Stimulated activated naive CD4-positive, alpha-beta T cell treated with Interleukin-2 at 50 U/mL for 16 hours (primary cell): ENCODE measurements around the gene TPRA1.
"Not testable (repeated sequence)": the region's sequence is repeated elsewhere in the genome, so short reads cannot be mapped to it uniquely, and the experiment has no call there.

ENCODE experiments used
- DNase-seq: peaks from one replicate; lab custom pipeline; 2025; lab: John Stamatoyannopoulos, UW

Gene TPRA1

DNA sequence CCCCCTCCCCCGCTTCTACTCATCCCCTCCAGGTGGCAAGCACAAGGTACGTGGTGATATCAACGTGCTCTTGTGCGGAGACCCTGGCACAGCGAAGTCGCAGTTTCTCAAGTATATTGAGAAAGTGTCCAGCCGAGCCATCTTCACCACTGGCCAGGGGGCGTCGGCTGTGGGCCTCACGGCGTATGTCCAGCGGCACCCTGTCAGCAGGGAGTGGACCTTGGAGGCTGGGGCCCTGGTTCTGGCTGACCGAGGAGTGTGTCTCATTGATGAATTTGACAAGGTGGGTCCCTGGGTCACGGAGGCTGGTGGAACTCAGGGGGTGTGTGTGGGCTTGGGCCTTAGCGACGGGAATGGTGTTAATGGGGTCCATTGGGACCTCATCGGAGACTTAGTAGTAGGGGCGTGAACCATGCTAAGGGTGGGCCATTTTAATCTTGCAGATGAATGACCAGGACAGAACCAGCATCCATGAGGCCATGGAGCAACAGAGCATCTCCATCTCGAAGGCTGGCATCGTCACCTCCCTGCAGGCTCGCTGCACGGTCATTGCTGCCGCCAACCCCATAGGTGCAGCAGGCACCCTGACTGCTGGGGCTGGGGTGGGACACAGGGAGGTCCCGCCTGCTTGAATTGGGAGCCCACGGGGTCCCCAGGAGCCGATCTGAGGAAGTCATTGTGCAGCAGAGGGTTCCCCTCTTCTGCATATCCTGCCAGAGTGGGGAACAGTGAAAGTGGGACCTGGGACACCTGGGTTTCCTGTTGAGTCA is 26.5 kb upstream of the TPRA1 start:
- no peak for DNase-seq

DNA sequence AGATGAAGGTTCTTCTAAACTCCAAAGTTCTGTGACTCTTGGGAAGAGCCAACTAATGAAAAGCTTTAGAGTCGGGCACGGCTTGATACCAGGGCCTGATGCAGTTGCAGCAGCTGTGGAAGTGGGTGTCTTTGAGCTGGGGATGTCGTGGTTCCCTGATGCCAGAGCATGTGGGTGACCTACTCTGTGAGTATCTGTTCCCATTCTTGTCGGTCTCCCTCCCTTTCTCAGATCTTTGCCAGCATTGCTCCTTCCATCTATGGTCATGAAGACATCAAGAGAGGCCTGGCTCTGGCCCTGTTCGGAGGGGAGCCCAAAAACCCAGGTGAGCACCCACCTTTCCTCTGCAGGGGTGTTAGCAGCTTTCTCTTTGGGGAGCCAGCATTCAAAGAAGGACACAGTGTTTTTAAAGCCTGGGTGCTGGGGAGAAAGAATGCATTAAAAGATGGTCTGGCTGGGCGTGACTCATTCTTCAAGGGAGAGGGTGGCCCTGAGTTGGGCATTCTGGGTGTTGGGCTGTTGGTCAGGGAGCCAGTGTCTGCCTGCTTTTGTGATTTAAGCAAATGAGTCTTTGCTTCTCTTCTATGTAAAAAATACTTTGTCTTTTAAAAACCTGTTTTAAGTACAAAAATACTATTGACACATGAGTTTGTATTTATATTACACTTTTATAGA is 25.2 kb upstream of the TPRA1 start:
- DNase-seq, result no peak

DNA sequence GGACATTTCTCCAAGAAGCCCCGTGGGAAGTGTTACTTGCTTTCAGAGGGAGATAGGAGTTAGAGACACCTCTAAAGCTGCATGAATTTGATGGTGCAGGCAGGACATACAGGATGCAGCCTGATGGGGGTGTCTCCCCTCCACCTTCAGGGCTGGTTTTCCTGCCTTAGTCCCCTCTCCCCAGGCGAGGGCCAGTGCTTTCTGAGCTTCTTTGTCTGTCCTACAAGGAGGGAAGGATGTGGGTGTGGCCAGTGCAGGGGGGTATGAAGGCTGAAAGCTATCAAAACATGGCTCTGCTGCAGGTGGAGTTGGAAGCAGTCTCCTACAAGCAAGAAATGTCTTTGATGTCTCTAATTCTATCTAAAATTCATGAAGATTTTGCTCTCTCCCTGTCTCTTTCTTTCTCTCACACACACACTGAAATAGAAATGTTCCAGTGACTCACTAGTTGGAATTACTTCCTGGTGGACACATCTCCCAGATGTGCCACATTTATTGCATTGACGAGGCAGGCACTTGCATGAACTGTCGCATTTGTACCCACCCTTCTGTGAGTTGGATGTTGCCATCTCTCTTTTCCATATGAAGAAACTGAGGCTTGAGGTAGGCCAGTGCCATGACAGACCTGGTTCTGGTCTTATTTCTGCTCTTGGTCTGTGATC is 24.5 kb upstream of the TPRA1 start:
- DNase-seq, result no peak

DNA sequence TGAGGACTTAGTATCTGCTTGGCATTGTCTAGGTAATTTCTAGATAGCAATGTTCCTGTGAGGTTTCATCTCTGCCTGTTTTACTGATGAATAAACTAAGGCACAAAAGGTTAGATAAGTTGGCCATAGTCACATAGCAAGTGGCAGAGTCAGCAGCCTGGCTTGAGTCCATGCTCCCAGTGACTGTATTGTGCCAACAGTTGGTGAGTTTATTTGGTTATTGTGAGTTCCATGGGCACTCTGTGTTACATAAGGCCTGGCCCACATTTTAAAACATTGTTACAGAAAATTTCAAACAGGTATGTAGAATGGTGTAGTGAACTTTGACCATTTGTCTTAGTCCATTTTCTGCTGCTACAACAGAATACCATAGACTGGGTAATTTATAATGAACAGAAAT is 22.9 kb upstream of the TPRA1 start:
- DNase-seq, result no peak

DNA sequence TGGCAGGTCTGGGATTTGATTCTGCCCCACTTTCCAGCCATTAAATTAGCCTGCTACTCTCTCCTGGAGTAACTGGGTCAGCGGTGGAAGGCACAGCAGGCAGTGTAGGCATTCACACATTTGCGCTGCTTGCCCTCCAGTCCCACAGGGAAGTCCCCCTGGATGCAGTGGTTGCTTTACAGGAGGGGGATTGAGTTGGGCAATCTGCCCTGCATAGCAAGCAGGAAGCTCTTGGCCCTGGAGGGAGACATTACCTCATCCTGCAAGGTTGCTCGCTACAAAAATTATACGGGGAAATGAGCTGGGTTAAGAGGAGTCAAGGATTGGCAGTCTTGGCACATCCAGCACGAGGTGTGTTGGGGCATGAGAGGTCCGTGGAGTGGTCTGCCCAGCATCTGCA is 22.4 kb upstream of the TPRA1 start:
- DNase-seq, result no peak

DNA sequence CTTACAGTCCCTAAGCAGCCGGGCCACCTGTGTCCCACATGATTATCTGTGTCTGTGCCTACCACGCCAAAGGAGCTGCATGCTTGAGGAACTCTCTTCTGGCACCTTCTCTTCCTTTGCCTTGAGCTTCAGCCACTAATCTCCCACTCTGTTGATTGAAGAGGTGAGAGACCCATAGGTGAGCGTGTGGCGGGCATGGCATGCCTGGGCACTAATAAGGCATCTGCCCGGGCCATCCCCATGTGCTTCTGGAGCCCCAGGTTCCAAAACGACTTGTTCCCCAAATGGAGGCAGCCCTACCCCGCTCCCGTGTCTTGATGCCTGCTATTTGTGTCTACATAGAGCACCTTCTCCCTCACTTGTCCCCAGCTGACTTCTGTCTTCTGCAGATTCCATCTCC is 20.7 kb upstream of the TPRA1 start:
- no peak for DNase-seq

DNA sequence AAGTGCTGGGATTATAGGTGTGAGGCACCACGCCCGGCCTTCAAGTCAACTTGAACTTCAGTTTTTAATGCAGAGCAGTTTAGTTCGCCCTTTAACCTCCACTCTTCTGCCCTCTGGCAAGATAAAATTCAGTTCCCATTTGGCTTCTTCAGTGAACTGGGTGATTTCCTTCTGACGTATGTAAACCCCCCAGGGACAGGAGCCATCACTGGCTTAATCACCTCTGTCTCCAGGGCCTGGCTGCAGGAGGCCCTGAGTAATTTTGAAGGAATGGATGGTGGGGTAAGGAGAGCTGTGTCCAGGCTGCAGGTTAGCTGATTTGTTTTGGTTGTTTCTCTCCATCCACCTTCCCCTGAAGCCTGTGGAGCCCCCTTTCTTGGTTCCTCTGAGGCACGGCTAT is 19.6 kb upstream of the TPRA1 start:
- DNase-seq, result no peak

DNA sequence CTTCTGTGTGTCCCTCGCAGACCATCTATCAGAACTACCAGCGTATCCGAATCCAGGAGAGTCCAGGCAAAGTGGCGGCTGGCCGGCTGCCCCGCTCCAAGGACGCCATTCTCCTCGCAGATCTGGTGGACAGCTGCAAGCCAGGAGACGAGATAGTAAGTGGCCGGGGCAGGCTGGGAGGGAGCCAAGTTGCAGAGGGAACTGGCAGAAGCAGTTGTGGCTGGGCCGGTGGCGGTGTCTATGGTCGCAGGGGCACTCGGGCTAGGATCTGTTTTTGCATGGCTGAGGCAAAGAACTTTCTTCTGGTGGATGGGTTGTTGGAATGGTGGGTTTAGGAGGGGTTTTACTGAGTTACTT is 17.8 kb upstream of the TPRA1 start:
- DNase-seq, result no peak

DNA sequence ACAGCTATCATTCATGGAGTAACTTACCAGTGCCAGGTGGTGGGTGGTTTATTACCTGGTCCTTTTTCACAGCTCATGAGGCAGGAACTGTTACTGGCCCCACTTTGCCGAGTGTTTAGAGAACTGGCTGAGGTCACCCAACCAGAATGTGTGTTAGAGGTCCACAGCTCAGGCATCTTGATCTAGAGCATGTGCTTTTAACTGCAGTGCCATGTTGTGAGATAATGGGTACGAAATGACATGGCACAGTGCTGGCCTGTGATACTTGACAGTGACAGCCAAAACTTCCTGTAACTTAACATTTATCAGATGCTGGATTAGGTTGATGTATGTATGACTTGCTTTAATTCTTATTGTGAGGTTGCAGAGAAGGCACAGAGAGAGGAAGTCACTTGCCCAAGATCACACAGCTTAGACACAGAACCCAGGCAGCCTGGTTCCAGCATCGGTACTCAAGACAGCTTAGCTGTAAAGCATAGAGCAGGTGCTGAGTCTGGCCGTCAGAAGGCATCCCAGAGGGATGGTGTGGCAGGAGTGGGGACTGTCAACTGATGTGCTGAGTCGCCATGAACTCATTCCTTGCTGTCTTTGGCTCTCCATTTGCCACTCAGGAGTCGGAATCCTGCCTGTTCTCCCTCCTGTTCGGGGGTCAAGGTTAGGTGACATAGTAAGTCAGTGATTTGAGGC is 17.3 kb upstream of the TPRA1 start:
- DNase-seq, result no peak

DNA sequence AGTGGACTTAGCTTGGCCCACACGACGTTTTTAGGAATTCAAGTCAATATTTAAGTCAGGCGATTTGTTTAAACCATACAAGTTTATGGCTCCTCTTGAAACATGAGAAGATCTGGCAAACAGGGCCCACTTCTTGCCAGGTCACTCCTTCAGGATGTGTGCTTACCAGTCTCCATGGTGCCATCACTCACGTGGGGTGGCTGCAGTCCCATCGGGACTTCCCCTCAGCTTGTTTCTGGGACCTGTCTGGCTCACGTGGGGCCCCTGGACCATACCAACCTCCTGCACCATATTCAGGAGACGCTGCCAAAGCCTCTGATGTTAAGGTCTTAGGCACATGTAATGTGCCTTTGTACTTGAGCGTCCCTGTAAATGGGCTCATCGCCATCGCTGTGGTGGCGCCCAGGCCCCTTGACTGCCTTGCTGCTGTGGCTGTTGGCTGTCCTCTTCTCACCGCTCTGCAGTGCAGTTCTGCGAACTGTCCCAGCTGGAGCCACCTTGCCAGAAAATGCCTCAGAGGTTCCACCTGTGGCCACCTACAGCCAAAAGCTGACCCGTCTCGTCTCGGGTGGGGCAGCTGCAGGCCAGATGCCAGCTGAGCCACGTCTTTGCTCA is 16.6 kb upstream of the TPRA1 start:
- DNase-seq, result no peak

DNA sequence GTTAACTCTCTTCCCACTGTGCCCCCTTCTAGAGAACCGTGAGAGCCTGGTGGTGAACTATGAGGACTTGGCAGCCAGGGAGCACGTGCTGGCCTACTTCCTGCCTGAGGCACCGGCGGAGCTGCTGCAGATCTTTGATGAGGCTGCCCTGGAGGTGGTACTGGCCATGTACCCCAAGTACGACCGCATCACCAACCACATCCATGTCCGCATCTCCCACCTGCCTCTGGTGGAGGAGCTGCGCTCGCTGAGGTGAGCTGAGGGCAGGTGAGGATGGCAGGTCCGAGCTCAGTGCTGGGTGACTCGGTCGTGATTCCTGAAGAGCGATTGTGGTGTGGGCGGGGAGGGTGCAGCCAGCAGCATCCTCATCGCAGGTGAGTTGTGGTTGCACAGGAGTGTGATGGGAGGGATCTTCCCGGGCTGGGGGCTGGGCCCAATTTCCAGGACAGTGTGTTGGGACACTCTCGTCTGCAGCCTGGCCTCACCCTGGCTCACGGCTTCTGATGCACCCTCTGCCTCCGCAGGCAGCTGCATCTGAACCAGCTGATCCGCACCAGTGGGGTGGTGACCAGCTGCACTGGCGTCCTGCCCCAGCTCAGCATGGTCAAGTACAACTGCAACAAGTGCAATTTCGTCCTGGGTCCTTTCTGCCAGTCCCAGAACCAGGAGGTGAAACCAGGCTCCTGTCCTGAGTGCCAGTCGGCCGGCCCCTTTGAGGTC is 15.7 kb upstream of the TPRA1 start:
- no peak for DNase-seq

DNA sequence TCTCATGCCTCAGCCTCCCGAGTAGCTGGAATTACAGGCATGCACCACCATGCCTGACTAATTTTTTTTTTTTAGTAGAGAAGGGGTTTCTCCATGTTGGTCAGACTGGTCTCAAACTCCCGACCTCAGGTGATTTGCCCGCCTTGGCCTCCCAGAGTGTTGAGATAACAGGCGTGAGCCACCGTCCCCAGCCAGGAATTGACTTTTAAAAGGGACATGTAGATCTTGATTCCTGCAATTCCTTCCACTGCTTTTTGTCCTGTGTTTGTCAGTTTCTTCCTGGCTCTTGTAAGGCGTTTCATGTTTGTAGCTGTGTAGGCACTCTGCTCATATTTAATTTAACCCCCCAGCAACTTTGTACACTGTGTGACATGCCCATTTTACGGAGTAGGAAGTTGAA is 15.0 kb upstream of the TPRA1 start:
- DNase-seq, result not testable (repeated sequence)

DNA sequence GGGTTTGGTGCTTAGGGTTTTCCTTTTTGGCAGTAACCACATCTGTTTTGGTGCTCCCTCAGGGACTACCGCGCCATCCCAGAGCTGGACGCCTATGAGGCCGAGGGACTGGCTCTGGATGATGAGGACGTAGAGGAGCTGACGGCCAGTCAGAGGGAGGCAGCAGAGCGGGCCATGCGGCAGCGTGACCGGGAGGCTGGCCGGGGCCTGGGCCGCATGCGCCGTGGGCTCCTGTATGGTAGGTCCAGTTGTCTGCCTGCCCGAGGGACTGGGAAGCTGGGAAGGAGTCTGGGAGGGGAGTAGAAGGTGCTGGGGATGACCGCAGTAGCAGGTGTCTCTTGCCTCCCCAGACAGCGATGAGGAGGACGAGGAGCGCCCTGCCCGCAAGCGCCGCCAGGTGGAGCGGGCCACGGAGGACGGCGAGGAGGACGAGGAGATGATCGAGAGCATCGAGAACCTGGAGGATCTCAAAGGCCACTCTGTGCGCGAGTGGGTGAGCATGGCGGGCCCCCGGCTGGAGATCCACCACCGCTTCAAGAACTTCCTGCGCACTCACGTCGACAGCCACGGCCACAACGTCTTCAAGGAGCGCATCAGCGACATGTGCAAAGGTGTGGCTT is 14.1 kb upstream of the TPRA1 start:
- DNase-seq, result no peak

DNA sequence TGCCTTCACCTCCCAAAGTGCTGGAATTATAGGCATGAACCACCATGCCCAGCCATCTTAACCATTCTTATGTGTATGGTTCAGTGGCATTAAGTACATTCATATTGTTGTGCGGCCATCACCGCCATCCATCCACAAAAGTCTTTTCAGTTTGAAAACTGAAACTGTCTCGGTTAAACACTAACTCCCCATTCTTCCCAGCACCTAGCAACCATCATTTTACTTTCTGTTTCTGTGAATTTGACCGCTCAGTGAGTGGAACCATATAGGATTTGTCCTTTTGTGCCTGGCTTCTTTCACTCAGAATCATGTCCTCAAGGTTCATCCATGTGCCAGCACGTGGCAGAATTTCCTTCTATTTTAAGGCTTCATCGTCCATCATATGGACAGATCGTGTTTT is 13.5 kb upstream of the TPRA1 start:
- DNase-seq, result no peak

DNA sequence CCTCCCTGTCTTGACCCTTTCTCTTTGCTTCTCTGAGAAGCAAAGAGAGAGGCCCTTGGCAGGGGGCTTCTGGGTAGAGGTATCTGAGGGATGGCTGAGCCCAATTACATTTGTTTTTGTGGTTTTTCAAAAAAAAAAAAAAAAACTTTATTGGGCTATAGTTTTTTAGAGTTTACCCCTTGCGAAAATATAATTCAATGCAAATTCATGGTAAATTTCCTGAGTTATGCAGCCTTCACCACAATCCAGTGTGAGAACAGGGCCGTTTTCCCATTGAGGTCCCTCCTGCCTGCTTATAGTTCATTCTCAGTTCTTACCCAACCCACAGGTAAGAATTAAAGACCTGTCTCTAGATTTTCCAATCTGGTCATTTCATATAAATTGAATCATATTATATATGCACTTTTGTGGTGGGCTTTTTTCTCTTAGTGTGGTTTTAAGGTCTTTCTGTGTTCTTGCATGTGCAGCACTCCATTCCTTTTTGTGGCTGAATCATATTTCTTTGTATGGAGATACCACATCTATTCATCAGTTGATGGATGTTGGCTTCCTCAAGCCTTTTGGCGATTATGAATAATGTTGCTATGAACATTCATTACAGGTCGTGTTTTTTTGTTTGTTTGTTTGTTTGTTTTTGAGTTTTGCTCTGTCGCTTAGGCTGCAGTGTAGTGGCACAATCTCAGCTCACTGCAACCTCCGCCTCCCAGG is 10.4 kb upstream of the TPRA1 start:
- DNase-seq, result no peak

DNA sequence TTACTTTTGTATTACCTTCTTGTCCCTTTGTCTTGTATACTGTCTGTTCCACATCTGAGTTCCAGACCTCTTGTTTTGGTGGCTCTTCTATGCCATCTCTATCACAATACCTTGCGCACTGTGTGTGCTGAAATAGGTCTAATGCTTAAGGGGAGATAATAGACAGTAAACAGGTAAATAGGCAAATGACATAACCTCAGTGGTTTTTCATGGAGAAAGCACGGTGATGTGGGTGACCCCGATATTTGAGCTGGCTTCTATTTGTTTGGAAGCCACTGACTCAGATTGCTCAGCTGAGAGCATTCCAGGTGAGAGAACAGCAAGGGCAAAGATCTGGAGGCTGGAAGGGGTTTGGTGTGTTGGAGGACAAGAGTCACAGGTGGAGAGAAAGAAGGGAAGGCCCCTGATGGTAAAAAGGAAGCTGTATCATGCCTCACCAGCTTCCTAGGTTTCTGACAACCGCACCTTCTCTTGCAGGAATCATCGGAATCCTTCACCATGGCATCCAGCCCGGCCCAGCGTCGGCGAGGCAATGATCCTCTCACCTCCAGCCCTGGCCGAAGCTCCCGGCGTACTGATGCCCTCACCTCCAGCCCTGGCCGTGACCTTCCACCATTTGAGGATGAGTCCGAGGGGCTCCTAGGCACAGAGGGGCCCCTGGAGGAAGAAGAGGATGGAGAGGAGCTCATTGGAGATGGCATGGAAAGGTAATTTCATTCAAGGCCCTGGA is 8.5 kb upstream of the TPRA1 start:
- no peak for DNase-seq

DNA sequence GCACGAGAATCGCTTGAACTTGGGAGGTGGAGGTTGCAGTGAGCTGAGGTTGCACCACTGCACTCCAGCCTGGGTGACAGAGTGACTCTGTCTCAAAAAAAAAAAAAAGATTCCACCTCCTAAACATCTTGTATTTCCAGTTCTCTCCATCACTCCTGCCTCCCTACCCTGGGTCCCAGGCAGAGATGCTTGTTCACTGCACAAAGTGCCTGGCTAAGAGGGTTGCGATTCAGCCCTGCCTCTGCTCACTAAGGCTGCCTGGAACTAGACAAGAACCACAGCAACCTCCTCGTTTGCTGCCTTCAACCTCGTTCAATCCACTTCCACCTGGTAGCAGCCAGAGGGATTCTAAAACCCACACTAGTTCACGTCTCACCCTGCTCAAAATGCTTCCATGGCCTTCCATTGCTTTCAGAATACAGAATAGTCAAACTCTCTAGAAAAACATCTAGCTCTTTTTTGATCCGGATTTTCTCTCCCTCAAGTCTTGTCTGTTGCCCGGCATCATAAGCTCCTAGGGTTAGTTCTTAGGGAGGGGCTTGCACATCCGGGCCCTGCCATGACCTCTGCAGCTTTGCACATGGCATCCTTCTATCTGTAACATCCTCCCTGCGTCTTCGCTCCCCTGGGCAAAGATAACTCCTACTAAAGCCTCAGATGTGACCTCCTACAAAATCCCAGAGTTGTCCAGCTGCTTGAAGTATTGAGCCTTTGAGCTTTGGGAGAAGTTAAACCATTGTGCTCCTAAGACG is 6.7 kb upstream of the TPRA1 start:
- no peak for DNase-seq

DNA sequence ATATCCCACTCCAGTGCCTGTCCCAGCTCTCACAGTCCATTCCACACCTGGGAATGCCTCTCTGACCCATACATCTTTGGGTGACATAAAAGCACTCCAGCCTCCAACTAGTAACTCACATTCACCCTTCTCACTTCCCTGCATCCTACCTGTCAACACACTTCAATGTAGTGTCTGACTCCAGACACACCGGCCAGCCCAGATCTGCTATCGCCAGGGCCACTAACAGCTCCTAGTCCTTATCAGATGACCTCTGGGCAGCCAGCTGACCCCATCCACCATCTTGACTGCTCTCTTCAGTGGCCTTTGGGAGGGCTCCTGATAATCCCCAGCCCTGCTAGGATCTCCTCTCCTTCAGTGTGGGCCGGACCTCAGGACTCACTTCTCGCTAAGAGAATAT is 4.8 kb upstream of the TPRA1 start:
- no peak for DNase-seq

DNA sequence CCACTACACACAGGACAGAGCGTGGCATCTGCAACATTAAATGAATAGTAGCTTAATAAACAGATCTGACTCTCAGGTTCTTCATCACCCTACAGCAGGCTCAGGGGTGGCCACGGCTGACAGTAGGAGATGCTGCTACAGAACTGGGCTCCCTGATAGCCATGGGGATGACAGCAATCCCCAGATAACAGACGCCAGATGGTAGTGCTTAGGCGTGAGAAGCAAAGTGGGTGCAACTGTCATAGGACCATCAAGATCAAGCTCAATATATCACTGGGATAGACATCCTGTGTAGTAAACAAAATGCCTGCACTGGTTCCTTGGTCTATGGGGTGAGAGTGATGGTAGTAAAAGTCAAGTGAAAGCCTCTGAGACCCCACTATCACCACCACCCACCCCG is 2.6 kb upstream of the TPRA1 start:
- no peak for DNase-seq
